GM12872 (cell line): ENCODE measurements around the gene AATK.

ENCODE experiments used
- CTCF ChIP-seq: IDR thresholded peaks from 3 replicates; pipeline ENCODE4 v1.5.1; 2011; ENCODE audit warnings: low read depth, mild to moderate bottlenecking, low read length, moderate library complexity; ENCODE audit not compliant: insufficient read depth

The AATK gene

GRCh38 chr17:81127526-81128177 lies 38.4 kb downstream of the AATK start:
- TF ChIP-seq CTCF: no peak

- TF ChIP-seq CTCF: no peak
These were observed 38.9 kb downstream of the AATK start for GRCh38 chr17:81127133-81127455.

GRCh38 chr17:81126281-81127132 lies 39.5 kb downstream of the AATK start:
- no peak for TF ChIP-seq CTCF

GRCh38 chr17:81125573-81126081 lies 40.4 kb downstream of the AATK start:
- no peak for TF ChIP-seq CTCF

GRCh38 chr17:81124377-81124776 lies 41.6 kb downstream of the AATK start:
- TF ChIP-seq CTCF: no peak

GRCh38 chr17:81123052-81124048 lies 42.7 kb downstream of the AATK start:
- no peak for TF ChIP-seq CTCF
